Pancreas (tissue), 10 donors: ENCODE measurements around the gene HLA-DOB. TPM values are rescaled to one million over a fixed set of nuclear protein-coding genes. Genes with fewer than 3 reads are reported as not detected.

Experiments used
- ATAC-seq, 4 donors: fragments of 200-7000 bp; cut with Tn5 transposase; one replicate each; pipeline versions ENCODE4 v1.8.0 to v1.9.1; 2020; ENCODE audit warnings: mild to moderate bottlenecking in 4 of 4, moderate library complexity in 4 of 4
- DNase-seq, 6 donors: peaks; one replicate each; pipeline ENCODE4 v3.0.0-alpha.2; 2020
- FAIRE-seq: peaks from 2 replicates; lab custom pipeline; 2012; peaks lifted over from hg19 to GRCh38; lab: Jason Lieb, UNC
- H3K27ac ChIP-seq, 4 donors: fragments of 200-600 bp; sonication (generic); 1 replicate in 3 of 4; 2 replicates in 1 of 4; pipeline versions ENCODE4 v1.5.0 to v1.8.0; 2020
- H3K27me3 ChIP-seq, 4 donors: fragments of 200-600 bp; one replicate each; pipeline ENCODE4 v1.8.0; 2021
- H3K36me3 ChIP-seq, 3 donors: fragments of 200-600 bp; sonication (generic) in 1 of 3; one replicate each; pipeline versions ENCODE4 v1.5.0 to v1.8.0; 2020 to 2021
- H3K4me1 ChIP-seq, 3 donors: fragments of 200-600 bp; one replicate each; pipeline ENCODE4 v1.8.0; 2021
- H3K4me3 ChIP-seq, 4 donors: fragments of 200-600 bp; sonication (generic) in 2 of 4; one replicate each; pipeline versions ENCODE4 v1.5.0 to v1.8.0; 2020 to 2021
- H3K9me3 ChIP-seq, 4 donors: fragments of 200-600 bp; one replicate each; pipeline ENCODE4 v1.8.0; 2021
- CTCF ChIP-seq, 4 donors: fragments of 200-600 bp; sonication (generic) in 3 of 4; IDR thresholded peaks; one replicate each; pipeline versions ENCODE4 v1.5.0 to v1.8.0; 2021; ENCODE audit warnings: antibody characterized with exemption in 4 of 4
- WGBS, 2 donors: extraction: QIAGEN DNeasy Blood & Tissue Kit; methylation state at CpG; one replicate each; pipeline ENCODE4 v1.1.7; 2013; 5-methylcytosine and 5-hydroxymethylcytosine counted together
- intact Hi-C, 3 donors: fragments of 100-400 bp; cut with DNase I; formaldehyde crosslinking; loops; one replicate each; pipeline versions ENCODE4 v1.11.1 to v1.14.2; 2022
- polyA plus RNA-seq, 2 donors: library from polyadenylated mRNA; stranded (reverse); fragments of 200-250 nt; gene quantifications; one replicate each; pipeline ENCODE4 v1.2.3, GENCODE V29; 2013
- total RNA-seq, 6 donors: library from RNA; stranded (reverse); fragmentation: NEBNext Ultra II Directional in 4 of 6; extraction: Animal tissue kit (Norgen Biotek cat#: 25700) in 4 of 6; gene quantifications; one replicate each; pipeline versions ENCODE4 v1.2.1 to v1.2.4, GENCODE V29; 2021 to 2023
- donor health status: healthy with polysubstance abuse.
- donor health status: DM: no; HTN: no; CAD: no; lungs with moderate emphysema.
- donor health status: DM: no; HTN: no; CAD: no.
- donor health status: control.
- donor health status: control.
- donor health status: Bipolar disorder and iron deficiency.
- donor health status: DM: yes; HTN: yes; CAD: no.
- donor health status: DM: no; HTN: no; CAD: no.
- donor health status: DM: no; HTN: no; CAD: no.
- donor health status: DM: yes; HTN: yes; CAD: no.

Gene HLA-DOB
- total and polyA plus RNA-seq, 8 donors: 0.21 to 0.87 (median 0.45) TPM; not detected in 4

- TF ChIP-seq CTCF (IDR thresholded peaks at IDR 0.05): no peak
- ATAC-seq (peak; percentile 95 to 99 (median 98)), FAIRE-seq (no peak), DNase-seq (peak; percentile 91 to 98 (median 96))
- Histone ChIP-seq H3K36me3 (peaks cover 6 to 7% (median 7%) of the 10 kb centered on the region in 3 donors), H3K9me3 (no peaks in the 10 kb centered on the region), H3K4me3 (peak within 1 kb of the TSS; percentile 32 to 92 (median 72)), H3K27me3 (no peaks in the 10 kb centered on the region), H3K27ac (peak within 1 kb of the TSS; percentile 54 to 97 (median 82)), H3K4me1 (no peaks in the 10 kb centered on the region)
- 0 to 1% methylated on average over 38 to 40 of the region's 40 CpGs for WGBS, 2 donors
- intact Hi-C loops: no loop called here
Observed at GRCh38 chr6:32843979-32844838, 27.4 kb upstream of the HLA-DOB start, which contains the start of gene PSMB8. PSMB8 (minus strand) TSS chr6:32844047; CDS start chr6:32843996, 51 bp downstream.

DNA sequence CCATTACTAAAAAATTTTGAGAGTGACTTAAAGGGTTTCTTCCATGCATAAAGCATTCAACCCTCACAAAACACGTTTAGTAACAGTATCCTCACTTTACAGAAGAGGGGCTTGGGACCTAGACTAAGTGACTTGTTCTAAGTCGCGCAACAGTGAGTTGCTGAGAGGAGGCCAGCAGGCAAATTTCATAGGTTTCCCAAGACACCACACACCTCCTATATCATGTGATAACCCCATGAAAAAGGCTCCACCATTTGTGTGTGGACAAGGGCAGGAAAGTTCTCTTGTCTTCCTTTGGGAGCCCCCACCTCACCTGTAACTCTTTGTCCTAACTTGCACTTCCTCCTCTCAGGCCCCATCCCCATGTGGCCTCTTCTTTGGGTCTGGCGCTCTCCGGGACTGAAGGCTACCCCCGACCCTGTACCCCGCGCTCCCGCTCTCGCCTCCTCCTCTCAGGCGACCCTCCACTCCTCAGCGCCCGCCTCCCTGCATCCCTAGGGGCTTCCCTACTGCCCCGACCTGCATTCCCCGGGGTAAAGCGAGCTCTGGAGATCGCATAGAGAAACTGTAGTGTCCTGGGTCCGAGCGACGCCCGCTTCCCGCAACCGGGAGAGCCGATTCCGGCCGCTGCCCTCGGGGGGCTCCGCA, 26.7 kb upstream of the HLA-DOB start:
- TF ChIP-seq CTCF (IDR thresholded peaks at IDR 0.05): no peak
- DNase-seq (peak in 1 of 6 donors; percentile 70), FAIRE-seq (no peak), ATAC-seq (no peak)
- Histone ChIP-seq H3K4me1 (no peaks in the 10 kb centered on the region), H3K27me3 (no peaks in the 10 kb centered on the region), H3K36me3 (peaks cover 6 to 7% (median 7%) of the 10 kb centered on the region in 3 donors), H3K9me3 (no peaks in the 10 kb centered on the region), H3K27ac (peak overlapping the region; percentile 54 to 97 (median 82)), H3K4me3 (peak overlapping the region; percentile 32 to 92 (median 72))
- 12% methylated on average over 28 of the region's 28 CpGs for WGBS, 2 donors
- intact Hi-C loops: no loop called here

- Histone ChIP-seq H3K9me3 (no peaks in the 10 kb centered on the region), H3K4me1 (peaks cover 0 to under 1% (median 0%) of the 10 kb centered on the region in 3 donors), H3K36me3 (peaks cover 6 to 7% (median 7%) of the 10 kb centered on the region in 3 donors), H3K27me3 (no peaks in the 10 kb centered on the region), H3K27ac (no peak overlapping the region), H3K4me3 (peak overlapping the region in 1 of 4 donors; percentile 70)
- no peak for DNase-seq
- no peak for ATAC-seq
- WGBS, 2 donors: 87 to 90% methylated on average over 8 of the region's 8 CpGs
- FAIRE-seq: no peak
- intact Hi-C loops: no loop called here
- no peak for TF ChIP-seq CTCF (IDR thresholded peaks at IDR 0.05)
Observed at GRCh38 chr6:32842690-32843089, 25.9 kb upstream of the HLA-DOB start.

GRCh38 chr6:32842021-32842650, 25.3 kb upstream of the HLA-DOB start:
- DNase-seq: no peak
- TF ChIP-seq CTCF (IDR thresholded peaks at IDR 0.05): no peak

More at GRCh38 chr6:32842021-32842650, 25.3 kb upstream of the HLA-DOB start:
- 91 to 92% methylated on average over 6 of the region's 6 CpGs for WGBS, 2 donors
- Histone ChIP-seq H3K36me3 (peaks cover 4% of the 10 kb centered on the region in 3 donors), H3K9me3 (no peaks in the 10 kb centered on the region), H3K27me3 (no peaks in the 10 kb centered on the region), H3K4me3 (no peak overlapping the region), H3K27ac (no peak overlapping the region), H3K4me1 (peaks cover 0 to 3% (median 0%) of the 10 kb centered on the region in 3 donors)
- FAIRE-seq: no peak
- ATAC-seq: no peak
- intact Hi-C loops: no loop called here
